Measurements from ENCODE around the gene MRGPRX4. TPM values are rescaled to one million over a fixed set of nuclear protein-coding genes. Genes with fewer than 3 reads are reported as not detected.

Gene MRGPRX4
- total RNA-seq, 2 donors from 2014 or later: not detected

- no peak for DNase-seq
- no peaks in the 10 kb centered on the region for H3K4me1 ChIP-seq
- no peaks in the 10 kb centered on the region for H3K36me3 ChIP-seq
- TF ChIP-seq CTCF (IDR thresholded peaks at IDR 0.05): no peak
- H3K27me3 ChIP-seq: no peaks in the 10 kb centered on the region
- no peaks in the 10 kb centered on the region for H3K9me3 ChIP-seq
- H3K4me3 ChIP-seq: no peak overlapping the region
- intact Hi-C loops (cut with DNase I): no loop called here
- H3K27ac ChIP-seq: no peak overlapping the region
- H3K9ac ChIP-seq (ENCODE audit: low read depth in 2 of 2, low read length in 2 of 2): no peak overlapping the region
These were observed 28.4 kb upstream of the MRGPRX4 start for GRCh38 chr11:18144243-18144642.

- Histone ChIP-seq H3K4me1 (no peaks in the 10 kb centered on the region), H3K9me3 (no peaks in the 10 kb centered on the region), H3K36me3 (no peaks in the 10 kb centered on the region), H3K27ac (no peak overlapping the region), H3K9ac (ENCODE audit: low read depth in 2 of 2, low read length in 2 of 2) (no peak overlapping the region), H3K4me3 (no peak overlapping the region), H3K27me3 (no peaks in the 10 kb centered on the region)
- DNase-seq: no peak
- peak; percentile 11 for TF ChIP-seq CTCF (IDR thresholded peaks at IDR 0.05)
- intact Hi-C loops (cut with DNase I): no loop called here
These were observed 27.6 kb upstream of the MRGPRX4 start for GRCh38 chr11:18145025-18145424.

- no peak for TF ChIP-seq CTCF (IDR thresholded peaks at IDR 0.05)
- Histone ChIP-seq H3K27ac (no peak overlapping the region), H3K9ac (ENCODE audit: low read depth in 2 of 2, low read length in 2 of 2) (no peak overlapping the region), H3K4me3 (no peak overlapping the region), H3K27me3 (no peaks in the 10 kb centered on the region), H3K9me3 (no peaks in the 10 kb centered on the region), H3K36me3 (no peaks in the 10 kb centered on the region), H3K4me1 (no peaks in the 10 kb centered on the region)
- intact Hi-C loops (cut with DNase I): no loop called here
- DNase-seq: no peak
These were observed 26.8 kb upstream of the MRGPRX4 start for GRCh38 chr11:18145837-18146236.

GRCh38 chr11:18151581-18151980, 21.1 kb upstream of the MRGPRX4 start:
- intact Hi-C loops (cut with DNase I): no loop called here
- no peak overlapping the region for H3K27ac ChIP-seq
- H3K4me1 ChIP-seq: no peaks in the 10 kb centered on the region
- H3K9me3 ChIP-seq: no peaks in the 10 kb centered on the region
- no peaks in the 10 kb centered on the region for H3K27me3 ChIP-seq
- no peak overlapping the region for H3K9ac ChIP-seq (ENCODE audit: low read depth in 2 of 2, low read length in 2 of 2)
- TF ChIP-seq CTCF (IDR thresholded peaks at IDR 0.05): no peak
- no peak for DNase-seq
- no peaks in the 10 kb centered on the region for H3K36me3 ChIP-seq
- no peak overlapping the region for H3K4me3 ChIP-seq

- H3K27ac ChIP-seq: no peak overlapping the region
- H3K9ac ChIP-seq (ENCODE audit: low read depth in 2 of 2, low read length in 2 of 2): no peak overlapping the region
- no peaks in the 10 kb centered on the region for H3K4me1 ChIP-seq
- H3K4me3 ChIP-seq: no peak overlapping the region
- TF ChIP-seq CTCF (IDR thresholded peaks at IDR 0.05): no peak
- no peak for DNase-seq
- intact Hi-C loops (cut with DNase I): no loop called here
- no peaks in the 10 kb centered on the region for H3K36me3 ChIP-seq
- no peaks in the 10 kb centered on the region for H3K9me3 ChIP-seq
- H3K27me3 ChIP-seq: no peaks in the 10 kb centered on the region
These were observed 4.3 kb upstream of the MRGPRX4 start for GRCh38 chr11:18168372-18168771.
